HG03066 (cell line): ENCODE results near the gene CDK18.

ENCODE experiments used
- ATAC-seq: cut with Tn5 transposase; IDR thresholded peaks from one replicate; pipeline ENCODE4 v1.9.1; 2021; ENCODE audit warnings: low read depth; ENCODE audit not compliant: unreplicated experiment

CDK18 gene

DNA sequence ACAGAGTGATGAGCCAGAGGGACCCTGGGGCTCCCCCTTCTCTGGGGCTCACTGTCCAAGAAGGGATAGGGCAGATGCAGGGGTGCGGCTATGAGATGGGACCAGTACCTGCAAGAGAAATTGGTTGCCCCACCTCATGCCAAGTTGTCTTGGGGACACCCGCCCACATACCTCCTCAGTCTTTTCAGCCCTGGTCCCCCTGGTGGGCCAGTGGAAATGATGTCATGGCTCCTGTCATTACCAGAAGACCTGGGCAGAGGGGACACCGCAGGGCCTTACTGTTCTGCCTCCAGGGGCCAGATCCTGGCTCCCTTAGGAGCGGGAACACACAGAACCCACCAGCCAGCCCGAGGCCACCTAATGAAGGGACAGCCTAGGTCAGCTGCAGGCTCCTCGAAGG is 63.2 kb downstream of the CDK18 start:
- no peak for ATAC-seq

- no peak for ATAC-seq
Observed at GRCh38 chr1:205568135-205568468, 63.6 kb downstream of the CDK18 start.

- ATAC-seq = no peak
Observed at GRCh38 chr1:205568469-205569361, 64.2 kb downstream of the CDK18 start.

GRCh38 chr1:205569411-205570172 is 65.1 kb downstream of the CDK18 start:
- no peak for ATAC-seq

- no peak for ATAC-seq
Observed at GRCh38 chr1:205570173-205570501, 65.7 kb downstream of the CDK18 start.

DNA sequence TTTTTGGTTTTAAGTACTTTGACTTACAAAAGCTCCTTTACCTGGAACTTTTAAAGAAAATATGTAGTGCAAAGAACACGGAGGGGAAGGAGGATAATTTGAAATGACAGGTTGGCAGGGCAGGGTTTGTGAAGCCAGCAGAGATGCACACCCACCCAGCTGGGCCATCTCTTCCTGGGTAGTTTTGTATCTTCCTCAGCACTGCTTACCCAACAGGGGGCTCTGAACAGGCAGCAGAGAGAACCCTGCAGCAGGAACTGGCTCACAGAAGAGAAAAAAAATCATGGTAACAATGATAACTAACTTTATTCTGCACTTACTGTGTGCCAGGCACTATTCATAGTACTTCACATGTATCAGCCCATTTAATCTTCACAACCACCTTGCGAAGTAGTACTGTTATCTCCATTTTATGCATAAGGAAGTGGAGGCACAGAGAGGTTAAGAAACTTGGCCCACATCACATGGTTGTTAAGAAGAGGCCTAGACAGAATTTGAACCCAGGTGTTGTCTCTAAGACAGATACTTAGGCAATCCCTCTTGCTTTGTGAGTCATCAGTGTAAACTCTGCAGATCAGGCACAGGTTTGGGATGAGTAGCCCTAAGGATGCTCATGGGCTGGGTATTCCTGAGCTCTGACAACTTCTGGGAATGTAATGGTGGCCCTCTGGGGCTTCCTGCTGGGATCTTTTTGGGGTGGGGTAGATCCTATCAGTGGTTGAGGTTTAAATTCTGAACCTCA is 66.5 kb downstream of the CDK18 start:
- no peak for ATAC-seq

GRCh38 chr1:205571747-205572146 is 67.3 kb downstream of the CDK18 start:
- no peak for ATAC-seq

DNA sequence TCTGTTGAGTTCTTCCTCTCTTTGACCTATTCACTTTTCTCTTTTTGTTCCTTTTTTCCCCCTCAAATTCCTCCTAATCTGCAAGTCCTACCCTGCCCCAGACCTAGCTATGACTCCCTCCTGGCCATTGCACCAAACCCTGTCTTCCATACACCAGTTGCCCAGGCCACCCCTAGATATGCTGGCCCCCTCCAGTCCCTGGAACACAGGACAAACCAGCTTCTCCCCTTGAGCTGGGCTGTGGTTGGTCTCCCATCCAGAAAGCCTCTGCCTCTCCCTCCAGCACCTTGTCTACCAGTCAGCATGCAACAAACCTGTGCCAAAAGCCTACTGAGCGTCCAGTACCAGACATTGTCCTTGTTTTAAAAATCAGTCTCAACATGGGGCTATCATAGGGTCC is 68.0 kb downstream of the CDK18 start:
- ATAC-seq = no peak

GRCh38 chr1:205575294-205575885 is 70.9 kb downstream of the CDK18 start:
- no peak for ATAC-seq

DNA sequence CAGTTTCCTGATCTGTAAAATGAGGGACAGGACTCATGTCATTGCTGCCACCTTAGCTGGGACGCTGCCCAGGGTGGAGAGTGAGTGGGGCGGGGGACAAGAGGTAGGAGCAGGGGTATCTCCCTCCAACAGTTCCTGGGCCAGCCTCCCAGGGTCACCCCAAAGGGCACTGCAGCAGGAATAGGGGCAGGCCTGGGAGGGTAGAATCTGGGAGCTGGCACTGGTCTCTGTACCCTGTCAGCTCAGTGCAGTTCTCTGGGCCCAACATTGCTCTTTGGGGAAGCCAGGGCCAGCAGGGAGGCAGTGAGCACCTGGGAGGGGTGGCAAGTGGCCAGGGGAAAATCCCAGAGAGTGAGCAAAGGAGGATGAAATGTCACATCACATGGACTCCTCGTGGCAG is 71.5 kb downstream of the CDK18 start:
- ATAC-seq = no peak

DNA sequence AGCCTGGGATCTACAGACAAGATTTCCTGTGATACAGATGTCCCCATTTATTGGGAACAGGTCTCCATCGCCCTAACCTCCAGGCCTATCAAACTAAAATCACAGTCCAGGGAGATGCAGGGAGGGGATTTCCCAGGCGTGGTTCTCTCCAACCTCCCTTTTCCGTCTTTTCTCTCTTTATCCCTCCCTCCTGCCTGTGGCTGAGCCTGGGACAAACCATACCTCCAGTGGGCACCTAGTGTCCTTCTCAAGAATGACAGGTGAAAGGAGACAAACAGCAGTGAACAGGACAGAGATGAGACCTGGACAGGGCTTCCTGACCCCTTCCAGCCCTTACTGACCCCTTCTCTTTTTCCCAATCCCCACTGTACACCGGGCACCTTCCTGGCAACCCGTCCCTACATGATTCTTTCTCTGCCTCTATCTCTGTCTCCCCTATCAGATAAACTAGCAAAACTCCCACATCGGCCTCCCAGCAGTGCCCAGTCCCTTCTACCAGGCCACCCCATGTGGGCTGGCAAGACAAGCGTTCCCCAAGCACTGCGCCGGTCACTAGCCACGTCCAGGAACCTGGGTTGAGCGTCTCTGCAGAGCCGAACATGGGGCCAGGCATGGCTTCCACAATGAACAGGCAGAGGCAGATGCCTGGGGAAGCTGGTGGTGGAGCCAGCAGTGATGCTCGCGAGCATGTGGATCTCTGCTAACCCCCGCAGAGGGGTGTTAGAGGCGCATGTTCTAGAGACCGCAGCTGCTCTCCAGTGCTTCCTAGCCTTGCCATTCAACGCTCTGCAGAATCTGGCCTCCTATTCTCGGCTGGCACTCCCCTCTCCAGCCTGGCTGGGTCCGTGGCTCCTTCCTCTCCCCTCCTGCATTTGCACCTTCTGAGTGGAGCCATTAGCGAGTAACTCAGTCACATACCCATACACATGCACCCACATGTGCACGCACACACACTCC is 72.6 kb downstream of the CDK18 start:
- ATAC-seq = no peak

DNA sequence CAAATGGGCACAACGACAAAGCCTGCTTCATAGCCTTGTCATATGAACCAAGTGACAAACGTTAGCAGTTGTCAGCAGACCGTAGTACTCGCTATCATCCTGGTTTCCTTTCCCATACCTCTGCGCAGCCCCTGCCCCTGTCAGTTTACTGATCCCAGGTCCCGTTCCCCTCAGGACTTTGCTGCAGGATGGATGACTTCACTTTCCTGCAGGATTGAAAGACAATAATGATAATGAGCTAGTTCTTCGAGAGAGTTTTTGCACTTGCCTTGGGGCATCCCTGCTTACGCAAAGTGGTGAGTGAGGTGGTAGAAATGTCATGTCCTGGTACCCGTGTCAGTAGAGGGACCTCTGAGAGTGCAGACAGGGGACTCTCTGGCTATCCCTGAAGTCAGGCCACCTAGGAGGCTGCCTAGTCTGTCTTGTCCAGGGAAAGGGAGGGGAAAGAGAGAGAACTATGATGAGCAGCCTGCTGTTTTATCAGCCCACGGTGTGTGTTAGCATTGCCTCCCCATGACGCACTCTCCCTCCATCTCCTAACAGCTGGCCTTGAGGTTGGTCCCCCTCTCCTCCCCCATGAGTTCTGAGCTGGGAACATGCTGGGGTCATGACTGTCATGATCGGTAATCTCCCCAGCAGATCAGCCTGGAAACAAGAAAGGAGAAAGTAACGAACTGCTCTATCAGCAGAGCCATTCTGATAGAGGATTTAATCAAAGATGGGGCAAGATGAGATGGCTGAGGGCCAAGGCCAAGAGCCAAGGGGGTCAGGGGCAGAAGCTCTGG is 73.6 kb downstream of the CDK18 start:
- ATAC-seq = no peak

DNA sequence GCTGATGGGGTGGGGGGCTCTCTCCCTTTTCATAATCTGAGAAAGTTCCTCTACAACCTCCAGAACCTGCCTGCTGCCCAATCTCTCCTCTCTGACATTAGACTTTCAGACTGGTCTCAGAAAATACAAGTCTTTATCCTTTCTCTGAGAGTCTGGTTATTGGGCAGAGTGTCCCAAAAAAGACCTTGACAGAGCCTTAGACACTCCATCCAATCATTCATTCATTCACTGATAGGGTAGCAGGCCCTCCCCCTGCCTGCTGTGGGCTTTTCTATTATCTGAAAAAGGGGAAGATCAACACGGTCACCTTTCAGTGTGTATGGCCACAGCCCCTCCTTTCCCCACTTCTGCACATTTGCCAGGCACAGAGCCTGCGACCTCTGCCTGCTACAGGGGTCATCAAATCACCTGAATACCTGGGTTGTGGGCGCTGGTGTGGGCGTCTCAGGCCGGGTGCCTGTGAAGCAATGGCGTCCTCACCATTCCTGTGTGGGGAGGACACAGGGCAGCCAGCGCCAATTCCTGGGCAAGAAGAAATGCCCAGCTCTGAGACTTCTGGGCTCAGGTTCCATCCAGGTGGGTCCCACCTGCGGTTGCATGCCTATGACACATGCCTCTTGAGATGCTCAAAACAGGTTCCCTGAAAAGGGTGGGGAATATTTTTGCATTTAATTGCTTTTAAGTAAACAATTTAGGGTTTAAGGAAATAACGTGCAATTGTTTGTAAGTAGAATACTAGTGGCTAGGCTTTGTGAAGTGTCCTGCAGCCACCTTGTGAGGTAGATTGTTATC is 74.5 kb downstream of the CDK18 start:
- no peak for ATAC-seq

DNA sequence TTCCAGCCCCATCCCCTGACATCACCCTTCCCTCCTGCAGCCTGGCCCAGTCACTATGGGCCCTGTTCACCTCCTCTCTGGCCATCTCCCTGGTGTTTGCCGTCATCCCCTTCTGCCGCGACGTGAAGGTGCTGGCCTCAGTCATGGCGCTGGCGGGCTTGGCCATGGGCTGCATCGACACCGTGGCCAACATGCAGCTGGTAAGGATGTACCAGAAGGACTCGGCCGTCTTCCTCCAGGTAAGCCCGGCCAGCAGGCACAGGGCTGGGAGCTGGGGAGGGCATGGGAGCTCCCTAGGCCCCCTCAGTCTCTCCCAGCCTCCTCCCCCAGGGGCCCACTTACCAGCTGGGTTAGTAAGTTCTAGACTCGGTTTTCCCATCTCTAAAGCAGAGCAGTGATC is 75.2 kb downstream of the CDK18 start:
- no peak for ATAC-seq

DNA sequence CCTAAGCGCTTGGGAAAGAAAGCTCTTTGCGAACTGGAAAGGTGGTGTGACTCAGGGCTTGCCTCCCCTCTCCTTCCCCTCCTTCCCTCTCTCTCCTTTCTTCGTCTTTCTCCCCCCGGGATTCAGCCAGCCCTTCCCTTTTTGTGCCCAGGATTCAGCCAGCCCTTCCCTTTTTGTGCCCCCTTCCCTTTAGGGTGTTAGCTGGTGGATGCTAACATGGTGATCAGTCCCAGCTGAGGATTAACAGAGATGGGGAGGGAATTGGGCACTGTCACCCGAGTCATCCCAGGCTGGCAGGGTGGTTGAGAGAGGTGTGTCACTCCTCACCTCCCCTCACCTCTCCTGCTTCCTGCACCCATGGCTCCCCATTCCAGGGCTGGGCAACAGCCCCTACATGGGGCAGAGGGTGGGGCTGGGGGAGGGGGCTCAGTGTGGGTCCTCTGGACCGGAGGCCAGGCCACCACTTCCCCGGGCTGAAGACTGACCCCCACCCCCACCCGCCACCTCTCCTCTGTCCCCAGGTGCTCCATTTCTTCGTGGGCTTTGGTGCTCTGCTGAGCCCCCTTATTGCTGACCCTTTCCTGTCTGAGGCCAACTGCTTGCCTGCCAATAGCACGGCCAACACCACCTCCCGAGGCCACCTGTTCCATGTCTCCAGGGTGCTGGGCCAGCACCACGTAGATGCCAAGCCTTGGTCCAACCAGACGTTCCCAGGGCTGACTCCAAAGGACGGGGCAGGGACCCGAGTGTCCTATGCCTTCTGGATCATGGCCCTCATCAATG is 75.9 kb downstream of the CDK18 start:
- ATAC-seq = no peak

DNA sequence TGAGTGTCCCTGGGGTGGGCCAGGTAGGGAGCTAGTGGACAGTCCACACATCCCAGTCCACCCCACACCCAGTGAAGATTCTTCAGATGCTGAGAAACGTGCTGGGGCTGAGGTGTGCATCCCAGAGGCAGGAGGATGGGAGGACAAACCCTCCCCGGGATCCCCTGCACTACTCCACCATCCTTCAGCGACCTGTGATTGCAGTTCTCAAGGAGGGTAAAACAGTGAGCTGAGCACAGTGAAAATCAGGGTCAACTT is 76.4 kb downstream of the CDK18 start:
- no peak for ATAC-seq

GRCh38 chr1:205581321-205581980 is 77.0 kb downstream of the CDK18 start:
- ATAC-seq = no peak
